Glutamatergic neuron (in vitro differentiated cells): ENCODE results near the gene ANKRD55. TPM values are rescaled to one million over a fixed set of nuclear protein-coding genes. Genes with fewer than 3 reads are reported as not detected.
"Not testable (repeated sequence)": the region's sequence is repeated elsewhere in the genome, so short reads cannot be mapped to it uniquely, and the experiment has no call there.

ENCODE experiments used
- DNase-seq: peaks from one replicate; pipeline ENCODE4 v3.0.0; 2022
- H3K27ac Mint-ChIP-seq: one replicate; pipeline ENCODE4 v1.8.0; 2020; ENCODE audit warnings: mild to moderate bottlenecking, mixed read lengths, inconsistent platforms; ENCODE audit not compliant: unreplicated experiment
- H3K27me3 Mint-ChIP-seq: one replicate; pipeline ENCODE4 v1.8.0; 2020; ENCODE audit warnings: mild to moderate bottlenecking, moderate library complexity, mixed read lengths, inconsistent platforms; ENCODE audit not compliant: unreplicated experiment
- H3K36me3 Mint-ChIP-seq: one replicate; pipeline ENCODE4 v1.8.0; 2020; ENCODE audit warnings: mild to moderate bottlenecking, mixed read lengths, inconsistent platforms; ENCODE audit not compliant: unreplicated experiment
- H3K4me1 Mint-ChIP-seq: one replicate; pipeline ENCODE4 v1.8.0; 2020; ENCODE audit warnings: mild to moderate bottlenecking, low read depth, mixed read lengths, inconsistent platforms; ENCODE audit not compliant: unreplicated experiment
- H3K4me3 Mint-ChIP-seq: one replicate; pipeline ENCODE4 v1.8.0; 2020; ENCODE audit warnings: mild to moderate bottlenecking, mixed read lengths, inconsistent platforms; ENCODE audit not compliant: unreplicated experiment
- H3K9me3 Mint-ChIP-seq: one replicate; pipeline ENCODE4 v1.8.0; 2020; ENCODE audit warnings: mild to moderate bottlenecking, moderate library complexity, mixed read lengths, inconsistent platforms; ENCODE audit not compliant: unreplicated experiment
- CTCF ChIP-seq: fragments of 200-600 bp; sonication (generic); IDR thresholded peaks from one replicate; pipeline ENCODE4 v1.5.0; 2021; ENCODE audit not compliant: partially characterized antibody, unreplicated experiment
- total RNA-seq: library from RNA; stranded (reverse); fragmentation: NEBNext Ultra II Directional; extraction: Animal tissue kit (Norgen Biotek cat#: 25700); gene quantifications from one replicate; pipeline ENCODE4 v1.2.1, GENCODE V29; 2021; ENCODE audit not compliant: unreplicated experiment

The ANKRD55 gene
- total RNA-seq, 1 donor from 2014 or later = not detected

GRCh38 chr5:56155992-56156584, 77.0 kb downstream of the ANKRD55 start:
- TF ChIP-seq CTCF = no peak
- H3K9me3 Mint-ChIP-seq = no peaks in the 10 kb centered on the region
- H3K36me3 Mint-ChIP-seq = no peaks in the 10 kb centered on the region
- H3K27ac Mint-ChIP-seq = no peak overlapping the region
- no peak overlapping the region for H3K4me3 Mint-ChIP-seq
- no peak for DNase-seq
- peaks cover 2% of the 10 kb centered on the region for H3K27me3 Mint-ChIP-seq
- H3K4me1 Mint-ChIP-seq = peaks cover 13% of the 10 kb centered on the region

- Mint-ChIP-seq H3K36me3 (no peaks in the 10 kb centered on the region), H3K4me1 (peaks cover 8% of the 10 kb centered on the region), H3K27ac (no peak overlapping the region), H3K4me3 (no peak overlapping the region), H3K27me3 (peaks cover 2% of the 10 kb centered on the region), H3K9me3 (no peaks in the 10 kb centered on the region)
- no peak for TF ChIP-seq CTCF
- no peak for DNase-seq
Observed at GRCh38 chr5:56154732-56155484, 78.2 kb downstream of the ANKRD55 start.

- H3K27me3 Mint-ChIP-seq = no peaks in the 10 kb centered on the region
- no peak overlapping the region for H3K4me3 Mint-ChIP-seq
- no peak for TF ChIP-seq CTCF
- peaks cover 6% of the 10 kb centered on the region for H3K4me1 Mint-ChIP-seq
- H3K36me3 Mint-ChIP-seq = no peaks in the 10 kb centered on the region
- no peak overlapping the region for H3K27ac Mint-ChIP-seq
- no peak for DNase-seq
- no peaks in the 10 kb centered on the region for H3K9me3 Mint-ChIP-seq
Observed at GRCh38 chr5:56152437-56152836, 80.7 kb downstream of the ANKRD55 start.

GRCh38 chr5:56150756-56151155, 82.4 kb downstream of the ANKRD55 start:
- not testable (repeated sequence) for H3K27me3 Mint-ChIP-seq, DNase-seq, H3K9me3 Mint-ChIP-seq, H3K4me1 Mint-ChIP-seq, H3K4me3 Mint-ChIP-seq, H3K27ac Mint-ChIP-seq, H3K36me3 Mint-ChIP-seq

GRCh38 chr5:56148453-56148971, 84.6 kb downstream of the ANKRD55 start:
- Mint-ChIP-seq H3K36me3 (no peaks in the 10 kb centered on the region), H3K27ac (no peak overlapping the region), H3K4me3 (no peak overlapping the region), H3K9me3 (no peaks in the 10 kb centered on the region), H3K27me3 (no peaks in the 10 kb centered on the region), H3K4me1 (no peaks in the 10 kb centered on the region)
- TF ChIP-seq CTCF = no peak
- DNase-seq = no peak
